ENCODE measurements around the gene RAMP3.

The RAMP3 gene

GRCh38 chr7:45146531-45147379, 10.8 kb upstream of the RAMP3 start:
- in situ Hi-C loops (cut with MboI; ENCODE audit: low pct_unique_long_range_greater_than_20kb, low sequenced_read_pairs, unreplicated experiment), result loop anchor here (25.0 kb wide), 1 partner anchor 559 kb away; the partner anchor contains the start of gene TMED4
- TF ChIP-seq CTCF (IDR thresholded peaks at IDR 0.05; ENCODE audit: extremely low read depth, insufficient read depth, missing control alignments), result no peak
- no peak for DNase-seq (ENCODE audit: low spot score)

GRCh38 chr7:45147858-45148652, 9.5 kb upstream of the RAMP3 start:
- no peak for DNase-seq (ENCODE audit: low spot score)
- no peak for TF ChIP-seq CTCF (IDR thresholded peaks at IDR 0.05; ENCODE audit: extremely low read depth, insufficient read depth, missing control alignments)
- in situ Hi-C loops (cut with MboI; ENCODE audit: low pct_unique_long_range_greater_than_20kb, low sequenced_read_pairs, unreplicated experiment), result loop anchor here (25.0 kb wide), 1 partner anchor 561 kb away; the partner anchor contains the start of gene TMED4

- no peak for DNase-seq (ENCODE audit: low spot score)
- TF ChIP-seq CTCF (IDR thresholded peaks at IDR 0.05; ENCODE audit: extremely low read depth, insufficient read depth, missing control alignments), result no peak
- in situ Hi-C loops (cut with MboI; ENCODE audit: low pct_unique_long_range_greater_than_20kb, low sequenced_read_pairs, unreplicated experiment), result loop anchor here (25.0 kb wide), 1 partner anchor 561 kb away; the partner anchor contains the start of gene TMED4
Observed at GRCh38 chr7:45148653-45148973, 9.0 kb upstream of the RAMP3 start.

GRCh38 chr7:45149606-45150005, 8.0 kb upstream of the RAMP3 start:
- no peak for DNase-seq (ENCODE audit: low spot score)
- in situ Hi-C loops (cut with MboI; ENCODE audit: low pct_unique_long_range_greater_than_20kb, low sequenced_read_pairs, unreplicated experiment), result loop anchor here (10.0 to 25.0 kb wide), 3 partner anchors 105 to 713 kb away; partner anchors contain the start of genes CCDC201 and TMED4
- TF ChIP-seq CTCF (IDR thresholded peaks at IDR 0.05; ENCODE audit: extremely low read depth, insufficient read depth, missing control alignments), result no peak

- in situ Hi-C loops (cut with MboI; ENCODE audit: low pct_unique_long_range_greater_than_20kb, low sequenced_read_pairs, unreplicated experiment), result loop anchor here (10.0 to 25.0 kb wide), 2 partner anchors 105 to 712 kb away; partner anchors contain the start of gene CCDC201
- TF ChIP-seq CTCF (IDR thresholded peaks at IDR 0.05; ENCODE audit: extremely low read depth, insufficient read depth, missing control alignments), result no peak
- no peak for DNase-seq (ENCODE audit: low spot score)
Observed at GRCh38 chr7:45150199-45150598, 7.4 kb upstream of the RAMP3 start.

- TF ChIP-seq CTCF (IDR thresholded peaks at IDR 0.05; ENCODE audit: extremely low read depth, insufficient read depth, missing control alignments), result no peak
- no peak for DNase-seq (ENCODE audit: low spot score)
- in situ Hi-C loops (cut with MboI; ENCODE audit: low pct_unique_long_range_greater_than_20kb, low sequenced_read_pairs, unreplicated experiment), result loop anchor here (10.0 to 25.0 kb wide), 2 partner anchors 104 to 711 kb away; partner anchors contain the start of gene CCDC201
Observed at GRCh38 chr7:45151131-45151684, 6.4 kb upstream of the RAMP3 start.

Measured in GM13977 (cell line).